Fibroblast of upper back skin (primary cell): ENCODE data around the gene EEF2.

Experiments used
- DNase-seq: peaks from one replicate; pipeline ENCODE4 v3.0.0-alpha.2; 2013

Gene EEF2

GRCh38 chr19:3983936-3984583, 1.2 kb downstream of the EEF2 start:
- DNase-seq, result peak; percentile 33

- no peak for DNase-seq
Observed at GRCh38 chr19:3983542-3983914, 1.7 kb downstream of the EEF2 start.

- peak; percentile 49 for DNase-seq
Observed at GRCh38 chr19:3982701-3983541, 2.3 kb downstream of the EEF2 start.

- no peak for DNase-seq
Observed at GRCh38 chr19:3981736-3982681, 3.3 kb downstream of the EEF2 start.

- no peak for DNase-seq
Observed at GRCh38 chr19:3981373-3981735, 3.9 kb downstream of the EEF2 start.

- no peak for DNase-seq
Observed at GRCh38 chr19:3980353-3981251, 4.7 kb downstream of the EEF2 start.

- no peak for DNase-seq
Observed at GRCh38 chr19:3979674-3980352, 5.5 kb downstream of the EEF2 start.

- no peak for DNase-seq
Observed at GRCh38 chr19:3979289-3979673, 6.0 kb downstream of the EEF2 start.

- DNase-seq, result no peak
Observed at GRCh38 chr19:3978145-3978544, 7.1 kb downstream of the EEF2 start.

GRCh38 chr19:3977242-3978143, 7.8 kb downstream of the EEF2 start:
- no peak for DNase-seq

- DNase-seq, result no peak
Observed at GRCh38 chr19:3976495-3977241, 8.6 kb downstream of the EEF2 start.

- DNase-seq, result no peak
Observed at GRCh38 chr19:3975637-3976087, 9.6 kb downstream of the EEF2 start.

GRCh38 chr19:3975144-3975543, 10.1 kb downstream of the EEF2 start:
- no peak for DNase-seq

GRCh38 chr19:3970808-3971598, 14.3 kb downstream of the EEF2 start, which contains the start of gene DAPK3:
DAPK3 (minus strand) TSS chr19:3971099; CDS start chr19:3969735, 1,364 bp downstream.
- DNase-seq, result peak; percentile 98

GRCh38 chr19:3970313-3970807, 14.9 kb downstream of the EEF2 start:
- no peak for DNase-seq

GRCh38 chr19:3969435-3970312, 15.6 kb downstream of the EEF2 start:
- DNase-seq, result peak; percentile 91
